ENCODE data around the gene DIDO1.

The DIDO1 gene

GRCh38 chr20:62935204-62935967 lies 9.1 kb upstream of the DIDO1 start:
- peaks cover 40% of the 10 kb centered on the region for H3K4me1 Mint-ChIP-seq
- no peak overlapping the region for H3K4me3 Mint-ChIP-seq
- DNase-seq = no peak
- peaks cover 15% of the 10 kb centered on the region for H3K36me3 Mint-ChIP-seq (ENCODE audit: low read depth)
- no peaks in the 10 kb centered on the region for H3K9me3 Mint-ChIP-seq
- H3K27ac Mint-ChIP-seq = no peak overlapping the region
- H3K27me3 Mint-ChIP-seq (ENCODE audit: low read depth, poor library complexity) = peaks cover 4% of the 10 kb centered on the region
- TF ChIP-seq CTCF (IDR thresholded peaks at IDR 0.05) = no peak

- H3K27ac Mint-ChIP-seq = no peak overlapping the region
- TF ChIP-seq CTCF (IDR thresholded peaks at IDR 0.05) = no peak
- H3K36me3 Mint-ChIP-seq (ENCODE audit: low read depth) = peaks cover 15% of the 10 kb centered on the region
- peaks cover 41% of the 10 kb centered on the region for H3K4me1 Mint-ChIP-seq
- peaks cover 4% of the 10 kb centered on the region for H3K27me3 Mint-ChIP-seq (ENCODE audit: low read depth, poor library complexity)
- H3K9me3 Mint-ChIP-seq = no peaks in the 10 kb centered on the region
- no peak for DNase-seq
- H3K4me3 Mint-ChIP-seq = no peak overlapping the region
These were observed 7.7 kb upstream of the DIDO1 start for GRCh38 chr20:62933966-62934365.

GRCh38 chr20:62931464-62931863 lies 5.2 kb upstream of the DIDO1 start:
- Mint-ChIP-seq H3K4me3 (no peak overlapping the region), H3K4me1 (peaks cover 51% of the 10 kb centered on the region), H3K36me3 (ENCODE audit: low read depth) (peaks cover 10% of the 10 kb centered on the region), H3K9me3 (no peaks in the 10 kb centered on the region), H3K27ac (no peak overlapping the region), H3K27me3 (ENCODE audit: low read depth, poor library complexity) (no peaks in the 10 kb centered on the region)
- no peak for DNase-seq
- no peak for TF ChIP-seq CTCF (IDR thresholded peaks at IDR 0.05)

- Mint-ChIP-seq H3K9me3 (no peaks in the 10 kb centered on the region), H3K27me3 (ENCODE audit: low read depth, poor library complexity) (no peaks in the 10 kb centered on the region), H3K27ac (peak overlapping the region; percentile 78), H3K36me3 (ENCODE audit: low read depth) (peaks cover 10% of the 10 kb centered on the region), H3K4me1 (peaks cover 65% of the 10 kb centered on the region), H3K4me3 (peak overlapping the region; percentile 78)
- no peak for TF ChIP-seq CTCF (IDR thresholded peaks at IDR 0.05)
- DNase-seq = peak; percentile 77
These were observed 2.8 kb upstream of the DIDO1 start for GRCh38 chr20:62929051-62929538.

GRCh38 chr20:62928246-62928939 lies 2.1 kb upstream of the DIDO1 start:
- no peak for DNase-seq
- no peaks in the 10 kb centered on the region for H3K9me3 Mint-ChIP-seq
- peaks cover 10% of the 10 kb centered on the region for H3K36me3 Mint-ChIP-seq (ENCODE audit: low read depth)
- H3K4me3 Mint-ChIP-seq = peak overlapping the region; percentile 78
- TF ChIP-seq CTCF (IDR thresholded peaks at IDR 0.05) = no peak
- peaks cover 69% of the 10 kb centered on the region for H3K4me1 Mint-ChIP-seq
- H3K27me3 Mint-ChIP-seq (ENCODE audit: low read depth, poor library complexity) = no peaks in the 10 kb centered on the region
- H3K27ac Mint-ChIP-seq = peak overlapping the region; percentile 78

Measured in nephron progenitor cell (in vitro differentiated cells).